Motor neuron (in vitro differentiated cells): Measurements from ENCODE around the gene AHRR. TPM values are rescaled to one million over a fixed set of nuclear protein-coding genes. Genes with fewer than 3 reads are reported as not detected.

Experiments used
- ATAC-seq, 8 experiments: fragments of 200-7000 bp; cut with Tn5 transposase; replicated peaks in 6 of 8; 2 replicates each; pipeline ENCODE4 v1.8.0; 2021; ENCODE audit warnings: mild to moderate bottlenecking in 8 of 8, moderate library complexity in 8 of 8
- H3K27ac ChIP-seq, 2 donors: fragments of 250-450 bp; sonication (Bioruptor Pico); 2 replicates each; pipeline ENCODE4 v1.9.0; 2021; ENCODE audit warnings: antibody characterized with exemption in 2 of 2, mild to moderate bottlenecking in 2 of 2, moderate library complexity in 1 of 2
- H3K4me1 ChIP-seq, 2 donors: fragments of 250-450 bp; sonication (Bioruptor Pico); replicated peaks in 1 of 2; 2 replicates each; pipeline ENCODE4 v1.6.1; 2021; ENCODE audit warnings: antibody characterized with exemption in 2 of 2, mild to moderate bottlenecking in 2 of 2, moderate library complexity in 1 of 2
- H3K4me3 ChIP-seq, 5 donors: fragments of 250-450 bp; sonication (Bioruptor Pico); 2 replicates each; pipeline ENCODE4 v1.9.0; 2021; ENCODE audit warnings: antibody characterized with exemption in 5 of 5, mild to moderate bottlenecking in 5 of 5, moderate library complexity in 4 of 5
- WGBS, 10 experiments: fragments of 450-650 bp; shearing (Covaris generic); methylation state at CpG; one replicate each; pipeline ENCODE4 v1.0.0; 2022; 5-methylcytosine and 5-hydroxymethylcytosine counted together
- in situ Hi-C, 9 experiments: fragments of 400-800 bp; cut with MboI; loops; one replicate each; pipeline ENCODE4 v1.15.0; 2021; ENCODE audit warnings: low sequenced_read_pairs in 9 of 9, low pct_unique_long_range_greater_than_20kb in 2 of 9; ENCODE audit not compliant: unreplicated experiment in 9 of 9
- total RNA-seq, 8 experiments: library from RNA; unstranded; fragments of 300-600 nt; gene quantifications; 2 replicates each; pipeline versions ENCODE4 v1.2.3 to v1.2.4, GENCODE V29; 2022

Gene AHRR
- total RNA-seq, 8 experiments from 2014 or later = 1.1 to 24.0 (median 1.6) TPM

- in situ Hi-C loops = loop anchor here in 2 of 9 experiments (10.0 kb wide), 1 partner anchor 106 kb away; the partner anchor contains the start of gene AHRR (in 2 of the 2)
- H3K4me3 ChIP-seq = no peak overlapping the region
- H3K27ac ChIP-seq = no peak overlapping the region
- WGBS, 10 experiments = 60 to 100% (median 74%) methylated on average over 1 to 9 of the region's 25 CpGs; no CpG with 5 or more reads in 4 of the 10 experiments
- peaks cover 5 to 10% of the 10 kb centered on the region in 2 donors for H3K4me1 ChIP-seq
- no peak for ATAC-seq
Measured at GRCh38 chr5:430214-430925, 108.9 kb downstream of the AHRR start.

DNA sequence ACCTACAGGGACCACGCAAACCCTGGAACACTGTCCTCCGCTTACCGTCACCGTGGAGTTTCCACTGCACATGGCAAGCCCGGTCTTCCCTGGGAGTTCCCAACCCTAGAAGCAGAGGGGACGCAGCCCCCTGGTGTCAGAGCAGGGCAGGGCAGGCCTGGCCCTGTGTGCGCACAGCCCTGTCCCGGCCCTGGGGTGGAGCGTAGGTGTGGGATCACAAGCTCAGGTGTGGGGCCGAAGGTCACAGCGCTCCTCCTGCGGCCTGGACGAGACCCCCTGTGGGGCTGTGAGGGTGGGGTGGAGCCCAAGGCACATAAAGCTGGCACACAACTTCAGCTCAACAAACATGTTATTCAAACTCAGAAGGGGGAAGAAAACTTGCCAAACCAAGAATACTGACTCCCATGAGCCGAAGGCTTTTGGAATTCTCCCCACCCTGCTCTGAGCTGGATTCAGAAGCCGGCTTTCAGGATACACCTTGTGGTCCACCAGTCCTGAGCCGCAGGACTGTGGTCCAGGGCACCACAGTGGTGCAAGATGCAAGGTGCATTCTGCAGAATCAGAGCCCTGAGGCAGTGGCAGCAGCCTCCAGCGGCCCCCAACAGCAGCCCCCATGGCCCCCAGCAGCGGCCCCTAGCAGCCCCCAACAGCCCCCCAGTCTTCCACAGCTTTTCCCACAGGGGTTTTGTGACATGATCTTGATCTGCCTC is 109.6 kb downstream of the AHRR start:
- Histone ChIP-seq H3K4me1 (peaks cover 5 to 10% of the 10 kb centered on the region in 2 donors), H3K4me3 (no peak overlapping the region), H3K27ac (no peak overlapping the region)
- ATAC-seq = peak; percentile 32 to 95 (median 87)
- 10 to 100% (median 53%) methylated on average over 1 to 6 of the region's 18 CpGs; no CpG with 5 or more reads in 4 of the 10 experiments for WGBS, 10 experiments
- in situ Hi-C loops = loop anchor here in 2 of 9 experiments (10.0 kb wide), 1 partner anchor 106 kb away; the partner anchor contains the start of gene AHRR (in 2 of the 2)

DNA sequence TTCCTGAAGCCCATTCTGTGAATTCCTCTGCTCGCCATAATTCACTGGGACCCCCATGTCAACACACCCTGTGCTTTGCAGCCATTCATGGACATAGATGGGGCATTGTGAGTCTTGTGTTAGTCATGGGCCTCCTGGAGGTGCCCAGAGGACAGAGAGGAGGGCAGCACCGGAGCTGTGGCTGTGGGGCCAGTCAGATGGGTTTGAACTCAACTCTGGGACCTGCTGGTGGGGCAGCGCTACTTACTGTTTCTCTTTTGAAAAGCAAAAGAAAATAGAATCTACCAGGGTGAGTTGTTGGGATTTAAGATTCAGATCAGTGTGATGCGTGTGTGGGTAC is 110.2 kb downstream of the AHRR start:
- ATAC-seq = no peak
- Histone ChIP-seq H3K4me3 (no peak overlapping the region), H3K27ac (no peak overlapping the region), H3K4me1 (peaks cover 5 to 10% of the 10 kb centered on the region in 2 donors)
- in situ Hi-C loops = loop anchor here in 2 of 9 experiments (10.0 kb wide), 1 partner anchor 107 kb away; the partner anchor contains the start of gene AHRR (in 2 of the 2)
- 75 to 100% (median 100%) methylated on average over 1 to 3 of the region's 4 CpGs; no CpG with 5 or more reads in 2 of the 10 experiments for WGBS, 10 experiments

- ATAC-seq = no peak
- in situ Hi-C loops = loop anchor here in 2 of 9 experiments (10.0 kb wide), 1 partner anchor 108 kb away; the partner anchor contains the start of gene AHRR (in 2 of the 2)
- WGBS, 10 experiments = 57 to 100% (median 81%) methylated on average over 1 to 9 of the region's 18 CpGs
Measured at GRCh38 chr5:432201-432927, 110.8 kb downstream of the AHRR start.

DNA sequence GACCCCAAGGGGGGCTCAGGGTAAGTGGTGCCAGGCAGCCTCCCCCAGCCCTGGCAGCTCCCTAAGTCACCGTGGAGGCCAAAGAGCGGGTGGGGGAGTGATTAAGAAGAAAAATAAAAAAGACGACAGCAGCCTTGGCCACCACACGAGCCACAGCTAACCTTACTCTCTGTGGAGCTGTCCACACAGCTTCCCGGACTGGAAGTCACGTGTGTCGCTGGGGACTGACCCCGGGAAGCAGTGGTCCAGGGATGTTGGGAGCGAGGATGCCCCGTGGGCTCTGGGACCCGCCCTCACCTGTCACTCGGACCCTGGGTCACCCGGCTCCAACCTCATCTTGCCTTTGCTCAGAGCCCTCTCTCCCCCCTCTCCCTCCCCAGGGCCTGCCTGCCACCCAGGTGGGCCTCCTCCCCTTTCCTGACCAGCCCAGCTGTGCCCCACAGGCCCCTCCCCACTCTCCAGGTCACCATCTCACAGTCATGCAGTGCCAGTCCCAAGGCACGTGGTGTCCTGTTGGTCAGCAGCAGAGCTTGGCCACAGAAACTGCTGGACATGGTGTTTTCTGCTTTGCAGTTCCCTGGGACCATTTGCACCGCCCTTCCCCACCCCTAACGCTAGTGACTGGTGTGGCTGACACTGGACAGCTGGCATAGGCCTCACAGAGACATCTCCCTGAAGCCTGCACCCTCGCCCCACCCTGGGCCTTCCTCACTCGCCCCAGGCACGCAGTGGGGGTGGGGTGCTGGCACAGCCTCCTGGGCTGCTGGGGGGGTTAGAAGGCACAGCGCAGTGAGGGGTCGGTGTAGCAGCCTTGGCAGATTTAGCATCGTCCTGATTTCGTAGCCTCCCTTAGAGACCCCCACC is 111.6 kb downstream of the AHRR start:
- no peak overlapping the region for H3K27ac ChIP-seq
- H3K4me1 ChIP-seq = peaks cover 5 to 10% of the 10 kb centered on the region in 2 donors
- in situ Hi-C loops = loop anchor here in 2 of 9 experiments (10.0 kb wide), 1 partner anchor 108 kb away; the partner anchor contains the start of gene AHRR (in 2 of the 2)
- peak in 5 of 8 experiments; percentile 2 to 48 (median 39) for ATAC-seq
- H3K4me3 ChIP-seq = no peak overlapping the region
- 20 to 100% (median 73%) methylated on average over 1 to 12 of the region's 23 CpGs; no CpG with 5 or more reads in 4 of the 10 experiments for WGBS, 10 experiments

More at GRCh38 chr5:432201-432927, 110.8 kb downstream of the AHRR start:
- Histone ChIP-seq H3K27ac (no peak overlapping the region), H3K4me1 (peaks cover 5 to 10% of the 10 kb centered on the region in 2 donors), H3K4me3 (no peak overlapping the region)

DNA sequence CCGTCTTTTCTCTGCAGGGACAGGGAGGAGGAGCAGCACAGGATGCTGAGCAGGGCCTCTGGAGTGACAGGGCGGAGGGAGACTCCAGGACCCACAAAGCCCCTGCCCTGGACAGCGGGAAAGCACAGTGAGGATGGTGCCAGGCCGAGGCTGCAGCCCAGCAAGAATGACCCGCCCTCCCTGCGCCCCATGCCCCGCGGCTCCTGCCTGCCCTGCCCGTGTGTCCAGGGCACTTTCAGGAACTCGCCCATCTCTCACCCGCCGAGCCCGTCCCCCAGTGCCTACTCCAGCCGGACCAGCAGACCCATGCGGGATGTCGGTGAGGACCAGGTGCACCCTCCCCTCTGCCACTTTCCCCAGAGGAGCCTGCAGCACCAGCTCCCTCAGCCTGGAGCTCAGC is 112.3 kb downstream of the AHRR start:
- ATAC-seq = peak in 1 of 8 experiments; percentile 34
- Histone ChIP-seq H3K27ac (no peak overlapping the region), H3K4me3 (no peak overlapping the region), H3K4me1 (peaks cover 5 to 10% of the 10 kb centered on the region in 2 donors)
- WGBS, 10 experiments = 80 to 100% methylated on average over 1 to 2 of the region's 16 CpGs; no CpG with 5 or more reads in 8 of the 10 experiments
- in situ Hi-C loops = loop anchor here in 2 of 9 experiments (10.0 kb wide), 1 partner anchor 109 kb away; the partner anchor contains the start of gene AHRR (in 2 of the 2)

DNA sequence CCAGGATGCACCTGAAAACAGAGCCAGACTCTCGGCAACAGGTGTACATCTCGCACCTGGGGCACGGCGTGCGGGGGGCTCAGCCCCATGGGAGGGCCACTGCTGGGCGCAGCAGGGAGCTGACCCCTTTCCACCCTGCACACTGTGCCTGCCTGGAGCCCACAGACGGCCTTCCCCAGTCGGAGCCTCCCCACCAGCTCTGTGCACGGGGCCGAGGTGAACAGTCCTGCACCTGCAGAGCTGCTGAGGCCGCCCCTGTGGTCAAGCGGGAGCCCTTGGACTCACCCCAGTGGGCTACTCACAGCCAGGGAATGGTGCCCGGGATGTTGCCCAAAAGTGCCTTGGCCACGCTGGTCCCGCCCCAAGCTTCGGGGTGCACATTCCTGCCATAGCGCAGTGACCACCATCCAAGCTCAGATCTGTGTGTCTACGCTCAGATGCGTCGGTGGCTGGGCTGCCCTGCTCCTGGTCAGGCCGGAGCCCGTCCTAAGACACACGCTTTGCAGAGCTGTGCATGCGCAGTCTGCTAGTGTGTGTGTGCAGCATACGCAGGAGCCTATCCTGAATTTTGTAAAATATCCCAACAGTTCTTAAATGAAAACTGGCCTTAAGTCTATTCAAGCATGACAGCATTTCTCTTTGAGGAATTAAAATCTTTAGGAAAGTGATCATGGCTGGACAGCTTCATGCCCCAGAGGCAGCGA is 113.1 kb downstream of the AHRR start:
- no peak for ATAC-seq
- Histone ChIP-seq H3K27ac (no peak overlapping the region), H3K4me3 (no peak overlapping the region), H3K4me1 (peaks cover 5 to 10% of the 10 kb centered on the region in 2 donors)
- in situ Hi-C loops = loop anchor here in 2 of 9 experiments (10.0 kb wide), 1 partner anchor 110 kb away; the partner anchor contains the start of gene AHRR (in 2 of the 2)
- 80 to 100% (median 90%) methylated on average over 1 to 7 of the region's 26 CpGs; no CpG with 5 or more reads in 5 of the 10 experiments for WGBS, 10 experiments

- 69 to 100% (median 88%) methylated on average over 1 to 17 of the region's 27 CpGs for WGBS, 10 experiments
Measured at GRCh38 chr5:435156-435790, 113.8 kb downstream of the AHRR start.

DNA sequence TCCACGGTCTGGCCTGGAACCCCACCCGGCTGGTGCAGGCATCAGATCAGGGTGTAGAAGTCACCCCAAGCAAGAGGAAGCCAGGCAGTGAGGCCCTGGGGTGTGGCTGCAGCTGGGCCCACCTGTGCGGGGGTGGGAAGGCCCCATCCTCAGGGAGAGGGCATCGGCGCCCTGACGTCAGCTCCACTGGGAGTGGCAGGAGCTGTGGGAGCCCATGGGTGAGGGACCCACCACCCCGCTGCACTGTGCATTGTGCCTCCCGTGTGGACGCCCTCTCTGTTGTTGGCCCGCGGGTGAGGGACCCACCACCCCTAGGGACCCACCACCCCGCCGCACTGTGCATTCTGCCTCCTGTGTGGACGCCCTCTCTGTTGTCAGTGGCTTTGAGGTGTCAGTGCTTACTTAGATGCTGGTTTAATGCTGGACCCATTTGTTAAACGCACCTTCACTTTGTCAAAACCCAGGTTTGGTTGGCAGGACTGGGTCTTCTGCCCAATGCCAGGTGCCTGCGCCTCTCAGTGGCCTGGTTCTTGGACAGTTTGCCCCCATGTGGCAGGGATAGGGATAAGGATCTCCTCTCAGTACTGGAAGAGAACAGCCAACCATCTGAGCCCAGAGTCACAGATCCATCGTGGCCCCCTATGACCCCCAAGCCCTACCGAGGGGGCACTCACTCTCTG is 114.6 kb downstream of the AHRR start:
- 48 to 76% (median 70%) methylated on average over 2 to 7 of the region's 18 CpGs; no CpG with 5 or more reads in 4 of the 10 experiments for WGBS, 10 experiments
- ATAC-seq = peak in 6 of 8 experiments; percentile 23 to 64 (median 38)
- no peak overlapping the region for H3K27ac ChIP-seq
- in situ Hi-C loops = loop anchor here in 2 of 9 experiments (10.0 kb wide), 1 partner anchor 111 kb away; the partner anchor contains the start of gene AHRR (in 2 of the 2)
- peaks cover 0 to under 1% of the 10 kb centered on the region in 2 donors for H3K4me1 ChIP-seq
- no peak overlapping the region for H3K4me3 ChIP-seq

More at GRCh38 chr5:435156-435790, 113.8 kb downstream of the AHRR start:
- H3K27ac ChIP-seq = no peak overlapping the region
- ATAC-seq = no peak
- in situ Hi-C loops = loop anchor here in 2 of 9 experiments (10.0 kb wide), 1 partner anchor 110 kb away; the partner anchor contains the start of gene AHRR (in 2 of the 2)
- no peak overlapping the region for H3K4me3 ChIP-seq
- H3K4me1 ChIP-seq = peaks cover 5 to 8% of the 10 kb centered on the region in 2 donors

GRCh38 chr5:436641-436975 is 115.1 kb downstream of the AHRR start:
- no peak for ATAC-seq
- H3K4me1 ChIP-seq = peaks cover 0 to under 1% of the 10 kb centered on the region in 2 donors
- in situ Hi-C loops = loop anchor here in 2 of 9 experiments (10.0 kb wide), 1 partner anchor 112 kb away; the partner anchor contains the start of gene AHRR (in 2 of the 2)
- H3K27ac ChIP-seq = no peak overlapping the region
- no peak overlapping the region for H3K4me3 ChIP-seq
- WGBS, 10 experiments = 40 to 83% (median 51%) methylated on average over 1 to 3 of the region's 5 CpGs; no CpG with 5 or more reads in 6 of the 10 experiments
